Glomerular visceral epithelial cell (primary cell): Measurements from ENCODE around the gene CACNB1.
"Not testable (repeated sequence)": the region's sequence is repeated elsewhere in the genome, so short reads cannot be mapped to it uniquely, and the experiment has no call there.

Source experiments
- DNase-seq: peaks from one replicate; pipeline ENCODE4 v3.0.0-alpha.2; 2016; ENCODE audit errors: extremely low spot score

The CACNB1 gene

GRCh38 chr17:39174920-39175694 is 22.4 kb downstream of the CACNB1 start:
- DNase-seq, result peak; percentile 48

GRCh38 chr17:39173526-39174274 is 23.8 kb downstream of the CACNB1 start:
- DNase-seq, result no peak

- no peak for DNase-seq
Observed at GRCh38 chr17:39173080-39173479, 24.4 kb downstream of the CACNB1 start.

GRCh38 chr17:39171933-39172332 is 25.5 kb downstream of the CACNB1 start:
- no peak for DNase-seq

GRCh38 chr17:39170558-39170957 is 26.9 kb downstream of the CACNB1 start:
- DNase-seq, result no peak

GRCh38 chr17:39170109-39170508 is 27.4 kb downstream of the CACNB1 start:
- DNase-seq, result no peak

GRCh38 chr17:39169518-39169917 is 28.0 kb downstream of the CACNB1 start:
- DNase-seq, result no peak

- no peak for DNase-seq
Observed at GRCh38 chr17:39169101-39169500, 28.4 kb downstream of the CACNB1 start.

- not testable (repeated sequence) for DNase-seq
Observed at GRCh38 chr17:39168503-39168902, 29.0 kb downstream of the CACNB1 start.

GRCh38 chr17:39167476-39167875 is 30.0 kb downstream of the CACNB1 start:
- DNase-seq, result no peak

GRCh38 chr17:39166437-39167335 is 30.8 kb downstream of the CACNB1 start:
- no peak for DNase-seq

GRCh38 chr17:39165841-39166349 is 31.6 kb downstream of the CACNB1 start, which contains the start of gene ARL5C:
Gene ARL5C (minus strand): TSS chr17:39166161. CDS start chr17:39165760, 401 bp downstream.
- DNase-seq, result no peak

- DNase-seq, result no peak
Observed at GRCh38 chr17:39165178-39165840, 32.2 kb downstream of the CACNB1 start.

- DNase-seq, result peak; percentile 80
Observed at GRCh38 chr17:39164675-39165143, 32.8 kb downstream of the CACNB1 start.

GRCh38 chr17:39161962-39162361 is 35.5 kb downstream of the CACNB1 start:
- DNase-seq, result no peak

- DNase-seq, result no peak
Observed at GRCh38 chr17:39158623-39159022, 38.8 kb downstream of the CACNB1 start.

GRCh38 chr17:39156491-39156890 is 41.0 kb downstream of the CACNB1 start:
- DNase-seq, result no peak

GRCh38 chr17:39155654-39156053 is 41.8 kb downstream of the CACNB1 start:
- DNase-seq, result no peak

GRCh38 chr17:39153599-39154051 is 43.8 kb downstream of the CACNB1 start:
- DNase-seq, result peak; percentile 92

GRCh38 chr17:39151943-39152818 is 45.3 kb downstream of the CACNB1 start:
- no peak for DNase-seq
